Endothelial cell (in vitro differentiated cells): ENCODE results near the gene TSR3. TPM values are rescaled to one million over a fixed set of nuclear protein-coding genes. Genes with fewer than 3 reads are reported as not detected.

ENCODE experiments used
- DNase-seq: peaks from one replicate; pipeline ENCODE4 v3.0.0; 2021; ENCODE audit warnings: low spot score
- H3K27ac Mint-ChIP-seq: one replicate; pipeline ENCODE4 v1.8.0; 2021; ENCODE audit warnings: mixed read lengths, inconsistent platforms; ENCODE audit not compliant: unreplicated experiment
- H3K27me3 Mint-ChIP-seq: one replicate; pipeline ENCODE4 v1.8.0; 2021; ENCODE audit warnings: mild to moderate bottlenecking, moderate library complexity, mixed read lengths, inconsistent platforms; ENCODE audit not compliant: unreplicated experiment
- H3K36me3 Mint-ChIP-seq: one replicate; pipeline ENCODE4 v1.8.0; 2021; ENCODE audit warnings: mild to moderate bottlenecking, low read depth, mixed read lengths, inconsistent platforms; ENCODE audit not compliant: unreplicated experiment
- H3K4me1 Mint-ChIP-seq: one replicate; pipeline ENCODE4 v1.8.0; 2021; ENCODE audit warnings: mild to moderate bottlenecking, mixed read lengths, inconsistent platforms; ENCODE audit not compliant: unreplicated experiment
- H3K4me3 Mint-ChIP-seq: one replicate; pipeline ENCODE4 v1.8.0; 2021; ENCODE audit warnings: mild to moderate bottlenecking, mixed read lengths, inconsistent platforms; ENCODE audit not compliant: unreplicated experiment
- H3K9me3 Mint-ChIP-seq: one replicate; pipeline ENCODE4 v1.8.0; 2021; ENCODE audit warnings: mixed read lengths, inconsistent platforms; ENCODE audit not compliant: unreplicated experiment
- CTCF ChIP-seq: fragments of 200-600 bp; sonication (generic); IDR thresholded peaks from one replicate; pipeline ENCODE4 v1.5.0; 2021; ENCODE audit warnings: antibody characterized with exemption; ENCODE audit not compliant: unreplicated experiment
- total RNA-seq: library from RNA; stranded (reverse); fragmentation: NEBNext Ultra II Directional; extraction: Animal tissue kit (Norgen Biotek cat#: 25700); gene quantifications from one replicate; pipeline ENCODE4 v1.2.1, GENCODE V29; 2021; ENCODE audit not compliant: unreplicated experiment

Gene TSR3
- total RNA-seq, 1 donor from 2014 or later = 68.2 TPM

GRCh38 chr16:1397779-1398178 lies 46.1 kb upstream of the TSR3 start:
- Mint-ChIP-seq H3K9me3 (no peaks in the 10 kb centered on the region), H3K27ac (no peak overlapping the region), H3K36me3 (peaks cover 12% of the 10 kb centered on the region), H3K27me3 (peaks cover 2% of the 10 kb centered on the region), H3K4me1 (no peaks in the 10 kb centered on the region), H3K4me3 (no peak overlapping the region)
- TF ChIP-seq CTCF = no peak
- DNase-seq = no peak

- H3K36me3 Mint-ChIP-seq = peaks cover 6% of the 10 kb centered on the region
- no peak for DNase-seq
- H3K4me3 Mint-ChIP-seq = no peak overlapping the region
- no peaks in the 10 kb centered on the region for H3K4me1 Mint-ChIP-seq
- H3K27ac Mint-ChIP-seq = no peak overlapping the region
- TF ChIP-seq CTCF = no peak
- H3K27me3 Mint-ChIP-seq = peaks cover 2% of the 10 kb centered on the region
- H3K9me3 Mint-ChIP-seq = no peaks in the 10 kb centered on the region
Measured at GRCh38 chr16:1395444-1396031, 43.9 kb upstream of the TSR3 start.

GRCh38 chr16:1394367-1394951 lies 42.8 kb upstream of the TSR3 start:
- no peaks in the 10 kb centered on the region for H3K4me1 Mint-ChIP-seq
- no peak for DNase-seq
- no peaks in the 10 kb centered on the region for H3K27me3 Mint-ChIP-seq
- no peak overlapping the region for H3K27ac Mint-ChIP-seq
- H3K9me3 Mint-ChIP-seq = no peaks in the 10 kb centered on the region
- TF ChIP-seq CTCF = no peak
- H3K36me3 Mint-ChIP-seq = peaks cover 11% of the 10 kb centered on the region
- no peak overlapping the region for H3K4me3 Mint-ChIP-seq

- Mint-ChIP-seq H3K9me3 (no peaks in the 10 kb centered on the region), H3K27ac (no peak overlapping the region), H3K36me3 (peaks cover 11% of the 10 kb centered on the region), H3K4me1 (no peaks in the 10 kb centered on the region), H3K4me3 (no peak overlapping the region), H3K27me3 (no peaks in the 10 kb centered on the region)
- TF ChIP-seq CTCF = no peak
- no peak for DNase-seq
Measured at GRCh38 chr16:1393613-1394176, 42.0 kb upstream of the TSR3 start.

- H3K27me3 Mint-ChIP-seq = peaks cover 2% of the 10 kb centered on the region
- H3K4me3 Mint-ChIP-seq = no peak overlapping the region
- peaks cover 4% of the 10 kb centered on the region for H3K36me3 Mint-ChIP-seq
Measured at GRCh38 chr16:1392826-1393225, 41.1 kb upstream of the TSR3 start.

More at GRCh38 chr16:1392826-1393225, 41.1 kb upstream of the TSR3 start:
- no peak overlapping the region for H3K27ac Mint-ChIP-seq
- no peaks in the 10 kb centered on the region for H3K4me1 Mint-ChIP-seq
- no peak for DNase-seq
- no peaks in the 10 kb centered on the region for H3K9me3 Mint-ChIP-seq
- TF ChIP-seq CTCF = no peak
